ENCODE data around the gene MILR1. TPM values are rescaled to one million over a fixed set of nuclear protein-coding genes. Genes with fewer than 3 reads are reported as not detected.

The MILR1 gene
- total and polyA plus RNA-seq, 2 donors (not counting 3 experiments of a cell fraction or from before 2014, with no cell fraction given): 1.2 to 17.8 TPM

- no peaks in the 10 kb centered on the region for H3K9me1 ChIP-seq (replicated peaks; ENCODE audit: control insufficient read depth, extremely low read depth, insufficient read depth, low read length)
- H3K9ac ChIP-seq (replicated peaks; ENCODE audit: extremely low read depth, insufficient read depth, low read length): no peak overlapping the region
- no peaks in the 10 kb centered on the region for H3K9me3 ChIP-seq (replicated peaks; ENCODE audit: control insufficient read depth, insufficient read depth, low read length)
- H3K36me3 ChIP-seq (ENCODE audit: control insufficient read depth in 2 of 2, extremely low read depth in 1 of 2, insufficient read depth in 2 of 2, low read length in 2 of 2): peaks cover 2 to 4% of the 10 kb centered on the region in 2 experiments
- no peak for DNase-seq (ENCODE audit: low read depth, low spot score)
- no peak overlapping the region for H3K27ac ChIP-seq (ENCODE audit: insufficient read depth, low read depth, low read length)
- H2AFZ ChIP-seq (ENCODE audit: low read depth, low read length): no peak overlapping the region
- FAIRE-seq: no peak
- no peak overlapping the region for H3K4me2 ChIP-seq (ENCODE audit: insufficient read depth, low read length)
- POLR2A ChIA-PET: no interaction called here
- H3K4me1 ChIP-seq (ENCODE audit: control insufficient read depth, extremely low read depth, insufficient read depth, low read length): no peaks in the 10 kb centered on the region
- TF ChIP-seq POLR2AphosphoS5 (IDR thresholded peaks at IDR 0.05; ENCODE audit: insufficient read depth, low read depth, low read length): no peak
- BruUV-seq (replicated peaks): no TSS peak
- no peaks in the 10 kb centered on the region for H3K79me2 ChIP-seq (ENCODE audit: control insufficient read depth, insufficient read depth, low read length)
- H3K4me3 ChIP-seq (replicated peaks in 1 of 3; ENCODE audit: insufficient read depth in 1 of 3, low read depth in 1 of 3, low read length in 3 of 3): no peak overlapping the region
- H3K27me3 ChIP-seq (ENCODE audit: control insufficient read depth in 2 of 2, insufficient read depth in 2 of 2, low read length in 2 of 2): no peaks in the 10 kb centered on the region
- dilution Hi-C loops (cut with MboI; ENCODE audit: extremely low pct_ligation_motif_present, low sequenced_read_pairs) (no loop called here), intact Hi-C loops (cut with micrococcal nuclease) (no loop called here)
- CTCF ChIA-PET: interaction anchor here (2.0 to 10.9 kb wide), 3 partner anchors 13 to 58 kb away, joined by 4 to 78 read pairs (median 61); no protein-coding TSS in a partner anchor
- no peaks in the 10 kb centered on the region for H4K20me1 ChIP-seq (replicated peaks; ENCODE audit: control insufficient read depth, extremely low read depth, insufficient read depth, low read length)
Observed at GRCh38 chr17:64477849-64478248, 28.9 kb downstream of the MILR1 start.

GRCh38 chr17:64480951-64481350 lies 32.0 kb downstream of the MILR1 start:
- H3K9me3 ChIP-seq (replicated peaks; ENCODE audit: control insufficient read depth, insufficient read depth, low read length): no peaks in the 10 kb centered on the region
- no peaks in the 10 kb centered on the region for H3K4me1 ChIP-seq (ENCODE audit: control insufficient read depth, extremely low read depth, insufficient read depth, low read length)
- no peaks in the 10 kb centered on the region for H4K20me1 ChIP-seq (replicated peaks; ENCODE audit: control insufficient read depth, extremely low read depth, insufficient read depth, low read length)
- intact Hi-C loops (cut with micrococcal nuclease): no loop called here
- H3K4me2 ChIP-seq (ENCODE audit: insufficient read depth, low read length): no peak overlapping the region
- DNase-seq (ENCODE audit: low read depth, low spot score) (no peak), FAIRE-seq (no peak)
- dilution Hi-C loops (cut with MboI; ENCODE audit: extremely low pct_ligation_motif_present, low sequenced_read_pairs): loop anchor here (10.0 kb wide), 1 partner anchor 176 kb away; no protein-coding TSS in a partner anchor
- H3K27ac ChIP-seq (ENCODE audit: insufficient read depth, low read depth, low read length): no peak overlapping the region
- H3K36me3 ChIP-seq (ENCODE audit: control insufficient read depth in 2 of 2, extremely low read depth in 1 of 2, insufficient read depth in 2 of 2, low read length in 2 of 2): peaks cover 2 to 8% of the 10 kb centered on the region in 2 experiments
- no peaks in the 10 kb centered on the region for H3K79me2 ChIP-seq (ENCODE audit: control insufficient read depth, insufficient read depth, low read length)
- TF ChIP-seq EZH2 (IDR thresholded peaks at IDR 0.05; ENCODE audit: borderline replicate concordance, low read depth, low read length, severe bottlenecking): no peak
- no peak for TF ChIP-seq MAX (IDR thresholded peaks at IDR 0.05; ENCODE audit: insufficient read depth, insufficient read length)
- TF ChIP-seq CTCF (IDR thresholded peaks at IDR 0.05; ENCODE audit: extremely low read depth in 1 of 2, insufficient read depth in 1 of 2, low read depth in 1 of 2, low read length in 2 of 2): no peak
- no peak for TF ChIP-seq POLR2A (IDR thresholded peaks at IDR 0.05; ENCODE audit: low read depth, low read length)
- TF ChIP-seq JUN (IDR thresholded peaks at IDR 0.05; ENCODE audit: borderline replicate concordance, insufficient read depth, insufficient read length, low read depth): no peak
- TF ChIP-seq GATA2 (IDR thresholded peaks at IDR 0.05; ENCODE audit: insufficient read depth, insufficient read length, low read depth, low read length): no peak
- TF ChIP-seq MYC (IDR thresholded peaks at IDR 0.05; ENCODE audit: low read depth, low read length): no peak
- TF ChIP-seq FOS (IDR thresholded peaks at IDR 0.05; ENCODE audit: borderline replicate concordance, insufficient read depth, low read length): no peak
- no peak for TF ChIP-seq POLR2AphosphoS5 (IDR thresholded peaks at IDR 0.05; ENCODE audit: insufficient read depth, low read depth, low read length)
- no peaks in the 10 kb centered on the region for H3K27me3 ChIP-seq (ENCODE audit: control insufficient read depth in 2 of 2, insufficient read depth in 2 of 2, low read length in 2 of 2)
- no TSS peak for BruUV-seq (replicated peaks)
- ChIA-PET POLR2A (no interaction called here), CTCF (interaction anchor here (9.8 to 10.9 kb wide), 2 partner anchors 10 to 61 kb away, joined by 61 to 78 read pairs; no protein-coding TSS in a partner anchor)
- no peak overlapping the region for H2AFZ ChIP-seq (ENCODE audit: low read depth, low read length)
- H3K9ac ChIP-seq (replicated peaks; ENCODE audit: extremely low read depth, insufficient read depth, low read length): no peak overlapping the region
- H3K4me3 ChIP-seq (replicated peaks in 1 of 3; ENCODE audit: insufficient read depth in 1 of 3, low read depth in 1 of 3, low read length in 3 of 3): no peak overlapping the region
- no peaks in the 10 kb centered on the region for H3K9me1 ChIP-seq (replicated peaks; ENCODE audit: control insufficient read depth, extremely low read depth, insufficient read depth, low read length)

All from endothelial cell of umbilical vein (primary cell).